ENCODE results near the gene CLCA1.

CLCA1 gene

GRCh38 chr1:86468501-86468977 is at the start of gene CLCA1:
CLCA1 (plus strand) TSS chr1:86468927; CDS start chr1:86468972, 45 bp downstream.
- TF ChIP-seq, protein P1, sequence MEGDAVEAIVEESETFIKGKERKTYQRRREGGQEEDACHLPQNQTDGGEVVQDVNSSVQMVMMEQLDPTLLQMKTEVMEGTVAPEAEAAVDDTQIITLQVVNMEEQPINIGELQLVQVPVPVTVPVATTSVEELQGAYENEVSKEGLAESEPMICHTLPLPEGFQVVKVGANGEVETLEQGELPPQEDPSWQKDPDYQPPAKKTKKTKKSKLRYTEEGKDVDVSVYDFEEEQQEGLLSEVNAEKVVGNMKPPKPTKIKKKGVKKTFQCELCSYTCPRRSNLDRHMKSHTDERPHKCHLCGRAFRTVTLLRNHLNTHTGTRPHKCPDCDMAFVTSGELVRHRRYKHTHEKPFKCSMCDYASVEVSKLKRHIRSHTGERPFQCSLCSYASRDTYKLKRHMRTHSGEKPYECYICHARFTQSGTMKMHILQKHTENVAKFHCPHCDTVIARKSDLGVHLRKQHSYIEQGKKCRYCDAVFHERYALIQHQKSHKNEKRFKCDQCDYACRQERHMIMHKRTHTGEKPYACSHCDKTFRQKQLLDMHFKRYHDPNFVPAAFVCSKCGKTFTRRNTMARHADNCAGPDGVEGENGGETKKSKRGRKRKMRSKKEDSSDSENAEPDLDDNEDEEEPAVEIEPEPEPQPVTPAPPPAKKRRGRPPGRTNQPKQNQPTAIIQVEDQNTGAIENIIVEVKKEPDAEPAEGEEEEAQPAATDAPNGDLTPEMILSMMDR (IDR thresholded peaks at IDR 0.05; ENCODE audit: low read depth, low read length), result no peak
- no peak for DNase-seq (ENCODE audit: low read depth in 2 of 2)
- H3K4me3 ChIP-seq (replicated peaks in 1 of 2; ENCODE audit: low read depth in 2 of 2, low read length in 2 of 2), result no peak within 1 kb of the TSS

DNA sequence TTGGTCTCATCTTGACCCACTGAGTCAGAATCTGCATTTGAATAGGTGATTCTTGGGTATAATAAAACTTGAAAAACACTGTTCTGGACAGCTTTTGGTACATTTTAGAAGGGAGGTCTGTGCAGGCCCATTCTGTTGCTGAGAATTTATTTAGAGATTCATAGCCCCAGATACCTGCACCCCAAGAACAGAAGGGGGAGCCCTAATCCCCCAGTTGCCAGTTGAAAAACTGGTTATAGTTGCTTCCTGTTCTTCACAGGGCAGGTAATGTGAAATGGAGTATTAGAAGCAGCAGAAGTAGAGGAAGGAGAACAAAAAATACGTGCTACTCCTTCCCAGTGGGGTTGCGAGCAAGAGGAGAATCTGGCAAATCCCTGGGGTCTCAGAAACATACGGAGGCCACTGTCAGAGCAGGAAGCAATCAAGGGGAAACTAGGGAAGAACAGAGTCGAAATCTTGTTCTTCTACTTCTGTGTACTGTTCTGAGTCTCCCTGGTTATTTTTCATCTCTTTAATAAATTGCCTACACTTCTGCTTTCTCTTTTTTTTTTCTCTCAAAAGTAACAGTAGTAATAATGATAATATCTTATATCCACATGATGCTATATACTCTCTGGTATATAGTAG is 49.3 kb upstream of the CLCA1 start:
- H3K4me3 ChIP-seq (replicated peaks in 1 of 2; ENCODE audit: low read depth in 2 of 2, low read length in 2 of 2), result no peak overlapping the region
- TF ChIP-seq, protein P1 (IDR thresholded peaks at IDR 0.05; ENCODE audit: low read depth, low read length), result peak; percentile 53
- DNase-seq (ENCODE audit: low read depth in 2 of 2), result peak; percentile 59 to 70

GRCh38 chr1:86421601-86422280 is 47.0 kb upstream of the CLCA1 start:
- TF ChIP-seq, protein P1 (IDR thresholded peaks at IDR 0.05; ENCODE audit: low read depth, low read length), result no peak
- peak; percentile 64 to 69 for DNase-seq (ENCODE audit: low read depth in 2 of 2)
- no peak overlapping the region for H3K4me3 ChIP-seq (replicated peaks in 1 of 2; ENCODE audit: low read depth in 2 of 2, low read length in 2 of 2)

- TF ChIP-seq, protein P1 (IDR thresholded peaks at IDR 0.05; ENCODE audit: low read depth, low read length), result no peak
- no peak overlapping the region for H3K4me3 ChIP-seq (replicated peaks in 1 of 2; ENCODE audit: low read depth in 2 of 2, low read length in 2 of 2)
- no peak for DNase-seq (ENCODE audit: low read depth in 2 of 2)
Observed at GRCh38 chr1:86423473-86423872, 45.3 kb upstream of the CLCA1 start.

- H3K4me3 ChIP-seq (replicated peaks in 1 of 2; ENCODE audit: low read depth in 2 of 2, low read length in 2 of 2), result no peak within 1 kb of the TSS
- TF ChIP-seq, protein P1 (IDR thresholded peaks at IDR 0.05; ENCODE audit: low read depth, low read length), result no peak
- peak in 1 of 2 donors; percentile 29 for DNase-seq (ENCODE audit: low read depth in 2 of 2)
Observed at GRCh38 chr1:86423873-86424272, 44.9 kb upstream of the CLCA1 start, which contains the start of gene CLCA2. CLCA2 (plus strand) TSS chr1:86424171; CDS start chr1:86424248, 77 bp downstream.

GRCh38 chr1:86429122-86429725 is 39.5 kb upstream of the CLCA1 start:
- DNase-seq (ENCODE audit: low read depth in 2 of 2), result peak; percentile 14 to 57
- H3K4me3 ChIP-seq (replicated peaks in 1 of 2; ENCODE audit: low read depth in 2 of 2, low read length in 2 of 2), result no peak overlapping the region
- TF ChIP-seq, protein P1 (IDR thresholded peaks at IDR 0.05; ENCODE audit: low read depth, low read length), result no peak

All from cardiac fibroblast (primary cell).